G401 (cell line): ENCODE results near the gene SNX9. TPM values are rescaled to one million over a fixed set of nuclear protein-coding genes. Genes with fewer than 3 reads are reported as not detected.
"Not testable (repeated sequence)": the region's sequence is repeated elsewhere in the genome, so short reads cannot be mapped to it uniquely, and the experiment has no call there.

Source experiments
- DNase-seq: peaks from one replicate; pipeline ENCODE4 v3.0.0-alpha.2; 2015; ENCODE audit warnings: low spot score
- in situ Hi-C: cut with HindIII; loops from 2 replicates; pipeline ENCODE4 v1.10.0; 2016; ENCODE audit warnings: low sequenced_read_pairs, mixed read lengths
- total RNA-seq: library from RNA; depleted of rRNA; stranded (reverse); fragments of >200 nt; shearing (Covaris generic); gene quantifications from 2 replicates; pipeline ENCODE4 v1.2.3, GENCODE V29; 2014

SNX9 gene
- total RNA-seq, 1 experiment from 2014 or later = 20.5 TPM

DNA sequence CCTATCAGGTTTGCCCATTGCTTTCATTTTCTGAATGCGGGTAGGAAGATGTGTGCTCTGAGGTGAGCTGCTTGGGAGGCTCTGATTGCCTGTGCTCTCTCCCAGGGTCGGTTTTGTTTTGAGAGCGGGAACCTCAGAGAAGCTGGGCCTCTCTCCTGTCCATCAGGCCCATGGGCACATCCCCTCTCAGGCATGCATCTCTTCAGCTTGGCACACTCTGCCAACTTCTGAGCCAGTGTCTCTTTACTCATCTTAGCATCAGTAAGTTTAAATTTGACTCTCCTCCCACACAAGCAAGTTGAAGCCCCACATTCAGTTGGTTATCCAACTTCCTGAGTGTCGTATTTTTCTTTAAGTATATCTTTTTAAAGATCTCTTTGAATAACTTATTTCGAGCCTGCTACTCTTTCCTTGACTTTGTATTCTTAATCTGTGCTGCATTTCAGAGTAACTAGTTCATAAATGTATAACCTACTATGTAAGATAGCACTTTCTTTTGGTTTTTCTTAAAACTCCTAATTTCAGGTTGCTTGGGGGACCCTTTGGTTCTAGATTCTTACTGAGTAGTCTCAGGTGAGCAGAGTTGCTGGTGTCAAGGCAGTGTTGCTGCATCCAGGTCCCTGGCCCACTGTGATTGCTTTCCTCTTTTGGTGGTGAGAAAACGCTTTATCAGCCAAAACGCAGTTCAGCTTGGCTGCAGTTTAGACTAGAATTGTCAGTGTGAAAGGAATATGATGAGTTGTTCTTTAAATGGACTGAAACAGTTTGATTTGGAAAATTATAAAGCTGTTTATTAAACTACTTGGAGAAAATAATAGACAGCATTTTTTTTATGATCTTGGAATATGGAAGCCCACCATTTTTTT is 54.8 kb downstream of the SNX9 start:
- in situ Hi-C loops = no loop called here
- no peak for DNase-seq

DNA sequence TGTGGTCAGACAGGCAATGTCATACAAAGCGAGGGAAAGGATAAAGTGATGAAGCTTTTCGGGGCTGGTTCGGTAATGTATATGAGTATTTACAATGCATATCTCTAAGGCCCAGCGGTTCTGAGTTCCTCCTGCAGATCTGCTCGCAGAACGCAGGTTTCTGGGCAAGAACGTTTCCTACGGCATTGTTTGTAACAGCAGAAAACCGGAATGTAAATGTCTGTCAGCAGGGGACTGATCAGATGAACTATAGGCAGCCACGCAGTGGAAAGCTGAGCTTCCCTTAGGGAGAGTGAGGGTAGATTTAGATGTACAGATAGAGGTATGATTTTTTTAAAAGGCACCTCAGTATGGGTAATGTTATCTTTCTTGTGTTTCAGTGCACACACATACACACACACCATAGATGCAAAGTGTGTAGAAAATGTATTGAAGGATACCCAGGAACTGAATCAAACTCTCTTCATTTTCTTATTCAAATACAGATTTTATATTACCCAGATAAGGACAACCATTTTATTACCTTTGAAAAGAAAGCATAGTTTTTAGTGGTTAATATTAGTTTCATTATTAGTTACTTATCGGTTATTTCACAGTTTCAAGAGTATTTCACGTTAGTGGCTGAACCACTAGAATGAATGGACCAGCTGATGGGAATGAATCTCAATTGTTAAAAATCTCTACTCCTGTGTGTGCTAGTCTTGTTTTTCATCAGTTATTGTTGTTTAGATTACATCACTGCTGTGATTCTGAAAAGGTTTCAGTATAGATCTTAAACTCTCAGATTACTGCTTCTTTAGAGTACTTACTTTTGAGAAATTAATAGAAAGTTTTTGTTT is 56.2 kb downstream of the SNX9 start:
- in situ Hi-C loops = no loop called here
- no peak for DNase-seq

DNA sequence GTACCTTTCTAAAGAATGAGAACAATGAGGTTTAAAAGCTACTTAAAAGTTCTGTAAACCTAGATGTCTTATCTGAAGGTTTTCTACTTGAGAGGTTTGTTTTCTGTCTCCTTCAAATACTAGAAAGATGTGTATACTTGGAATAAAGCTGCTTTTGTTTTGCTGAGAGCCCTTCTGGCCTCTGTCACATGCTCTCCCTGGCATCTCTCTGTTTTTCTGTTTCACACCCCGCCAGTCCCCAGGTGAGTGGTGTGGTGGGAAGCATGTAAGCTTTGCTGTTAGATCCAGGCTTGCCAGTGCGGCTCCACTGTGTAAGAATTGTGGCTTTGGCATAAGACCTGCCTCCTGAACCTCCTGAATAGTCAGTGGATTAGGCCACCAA is 56.8 kb downstream of the SNX9 start:
- in situ Hi-C loops = no loop called here
- peak; percentile 46 for DNase-seq

DNA sequence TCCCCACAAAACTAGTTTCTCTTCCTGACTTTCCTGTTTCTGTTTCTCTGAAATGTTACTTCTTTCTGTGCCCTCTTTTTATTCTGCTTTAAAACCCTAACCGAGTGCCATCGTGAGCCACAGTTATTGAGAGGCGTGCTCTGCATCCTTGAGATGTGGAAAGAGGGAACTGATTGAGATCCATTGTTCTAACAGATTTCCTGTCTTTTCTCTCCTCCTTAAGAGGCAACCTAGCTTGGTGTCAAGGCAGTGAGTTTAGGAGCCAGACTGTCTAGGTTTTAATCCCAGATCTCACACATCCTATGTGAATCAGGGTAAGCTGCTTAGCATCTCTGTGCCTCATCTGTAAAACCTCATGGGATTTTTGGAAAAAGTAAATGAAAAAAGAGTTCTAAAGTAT is 57.5 kb downstream of the SNX9 start:
- DNase-seq = no peak
- in situ Hi-C loops = no loop called here

DNA sequence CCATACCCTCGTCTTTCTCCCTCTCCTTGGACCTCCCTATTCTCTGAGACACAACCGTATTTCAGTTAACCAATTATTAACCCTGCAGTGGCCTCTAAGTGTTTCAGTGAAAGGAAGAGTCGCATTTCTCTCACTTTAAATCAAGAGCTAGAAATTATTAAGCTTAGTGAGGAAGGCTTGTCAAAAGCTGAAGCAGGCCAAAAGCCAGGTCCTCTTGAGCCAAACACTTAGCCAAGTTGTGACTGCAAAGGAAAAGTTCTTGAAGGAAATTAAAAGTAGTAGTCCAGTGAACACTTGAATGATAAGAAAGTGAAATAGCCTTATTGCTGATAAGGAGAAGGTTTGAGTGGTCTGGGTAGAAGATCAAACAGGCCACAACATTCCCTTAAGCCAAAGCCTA is 58.3 kb downstream of the SNX9 start:
- DNase-seq = no peak
- in situ Hi-C loops = no loop called here

DNA sequence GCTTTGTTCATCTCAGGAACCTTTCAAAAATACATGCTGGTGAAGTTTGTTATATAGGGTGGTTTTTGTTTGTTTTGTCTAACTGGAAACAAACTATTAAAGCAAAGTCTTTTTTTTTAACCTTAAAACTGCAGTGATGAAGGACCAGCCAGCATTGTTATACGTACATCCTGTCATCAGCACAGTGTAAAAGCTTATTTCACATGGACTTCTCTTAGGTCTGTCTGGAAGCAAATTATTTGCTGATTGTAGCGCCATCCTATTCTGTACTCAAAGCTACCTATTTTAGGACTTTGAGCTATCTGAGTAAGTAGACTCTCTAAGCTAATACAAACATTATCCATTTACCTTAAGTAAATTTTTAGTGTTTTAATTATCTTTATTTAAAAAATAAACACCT is 61.7 kb downstream of the SNX9 start:
- DNase-seq = no peak
- in situ Hi-C loops = no loop called here

DNA sequence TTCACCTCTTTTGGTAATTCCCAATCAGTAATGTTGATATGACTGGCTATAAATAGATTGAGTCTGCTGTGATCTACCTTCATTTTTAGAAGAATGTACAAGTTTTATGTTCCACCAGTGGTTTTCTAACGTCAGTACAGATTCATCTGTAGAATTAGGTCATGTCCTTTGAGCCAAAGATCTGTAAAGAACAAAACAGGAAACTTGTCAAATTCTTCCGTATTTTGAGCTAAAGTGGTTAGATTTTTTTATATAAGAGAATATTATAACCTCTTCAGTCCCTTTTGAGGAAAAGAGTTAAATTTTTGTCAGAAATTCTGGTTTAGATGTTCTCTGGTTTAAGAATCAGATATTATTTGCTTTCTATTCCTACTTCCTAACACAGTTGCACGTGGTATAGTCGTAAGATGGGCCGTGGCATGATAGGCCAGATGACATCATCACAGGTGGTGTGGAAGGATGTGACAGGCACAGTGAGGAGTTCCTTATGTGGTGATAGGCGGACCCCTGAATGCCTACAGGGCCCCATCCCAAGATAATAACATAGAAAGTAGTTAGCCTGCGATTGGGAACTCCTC is 62.3 kb downstream of the SNX9 start:
- DNase-seq = no peak
- in situ Hi-C loops = no loop called here

DNA sequence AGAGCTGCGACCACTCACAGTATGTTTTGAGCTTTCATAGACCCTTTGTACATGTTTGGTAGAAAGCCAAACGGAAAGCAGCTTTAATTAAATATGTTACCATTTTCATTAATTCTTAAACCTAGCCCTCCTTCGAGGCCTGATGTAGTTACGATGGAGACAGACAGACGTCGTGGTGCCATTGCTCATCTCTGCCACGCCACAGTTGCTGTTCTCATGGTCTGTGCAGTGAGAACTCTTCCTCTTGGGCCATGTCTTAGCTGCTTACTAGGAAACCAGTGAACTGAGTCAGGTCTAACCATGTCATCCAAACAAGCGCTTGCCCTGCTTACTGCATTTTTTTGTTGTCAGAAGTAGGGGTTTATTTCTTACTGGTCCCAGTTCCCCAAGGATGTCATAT is 62.8 kb downstream of the SNX9 start:
- no peak for DNase-seq
- in situ Hi-C loops = no loop called here

DNA sequence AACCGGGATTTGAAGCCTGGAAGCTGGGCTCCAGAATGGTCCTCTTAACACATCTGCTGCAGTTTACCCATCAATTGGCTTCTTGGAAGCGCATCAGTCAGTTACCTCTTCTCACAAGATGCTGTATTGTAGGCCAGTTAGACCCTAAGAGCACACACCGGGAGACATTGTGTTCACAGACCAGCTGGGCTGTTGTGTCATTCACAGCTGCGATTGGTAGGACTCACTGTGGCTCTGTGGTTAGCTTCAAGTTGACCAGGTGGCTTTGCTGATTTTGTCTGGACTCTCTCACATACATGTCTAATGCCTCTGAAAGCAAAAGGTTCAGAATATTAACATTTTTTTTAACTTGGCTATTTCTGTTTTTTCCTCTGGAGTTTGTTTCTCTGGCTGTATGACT is 64.8 kb downstream of the SNX9 start:
- in situ Hi-C loops = no loop called here
- DNase-seq = no peak

DNA sequence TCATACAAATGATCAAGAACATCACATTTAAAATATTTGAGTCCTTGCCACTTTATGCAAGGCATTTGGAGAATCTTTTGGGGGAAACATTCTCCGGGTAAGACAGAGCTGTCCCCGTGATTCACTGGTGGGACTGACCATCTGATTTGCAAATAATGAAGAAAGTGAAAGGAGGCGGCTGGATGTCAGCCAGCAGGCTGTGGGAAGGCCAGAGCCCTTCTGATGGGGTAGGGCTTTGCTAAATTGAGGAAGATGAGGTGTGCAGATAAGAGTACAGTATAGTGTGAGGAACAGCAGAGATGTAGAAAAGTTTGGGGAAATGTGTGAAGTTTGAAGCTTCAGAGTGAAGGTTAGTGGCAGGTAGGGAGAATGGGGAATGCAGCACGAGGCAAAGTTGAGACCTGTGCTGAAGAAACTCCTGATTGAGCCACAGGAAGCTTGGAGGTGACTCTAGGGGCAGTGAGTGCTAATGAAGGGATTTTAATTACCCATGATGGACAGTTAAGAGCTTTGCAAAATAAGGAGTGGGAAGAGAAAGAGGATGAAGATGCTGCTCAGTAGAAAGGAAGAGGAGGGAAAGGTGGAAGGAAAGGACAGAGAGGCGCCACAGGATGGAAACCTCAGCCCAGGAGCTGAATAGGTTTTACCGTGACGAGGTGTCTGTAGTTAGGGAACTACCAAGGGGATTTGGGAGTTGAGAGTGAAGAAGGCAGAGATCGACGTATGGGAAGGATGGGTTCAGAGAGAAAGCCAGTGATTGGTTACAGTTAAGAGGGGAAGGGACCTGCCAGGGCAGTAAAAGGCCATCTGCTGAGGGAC is 68.7 kb downstream of the SNX9 start:
- peak; percentile 21 for DNase-seq
- in situ Hi-C loops = no loop called here

DNA sequence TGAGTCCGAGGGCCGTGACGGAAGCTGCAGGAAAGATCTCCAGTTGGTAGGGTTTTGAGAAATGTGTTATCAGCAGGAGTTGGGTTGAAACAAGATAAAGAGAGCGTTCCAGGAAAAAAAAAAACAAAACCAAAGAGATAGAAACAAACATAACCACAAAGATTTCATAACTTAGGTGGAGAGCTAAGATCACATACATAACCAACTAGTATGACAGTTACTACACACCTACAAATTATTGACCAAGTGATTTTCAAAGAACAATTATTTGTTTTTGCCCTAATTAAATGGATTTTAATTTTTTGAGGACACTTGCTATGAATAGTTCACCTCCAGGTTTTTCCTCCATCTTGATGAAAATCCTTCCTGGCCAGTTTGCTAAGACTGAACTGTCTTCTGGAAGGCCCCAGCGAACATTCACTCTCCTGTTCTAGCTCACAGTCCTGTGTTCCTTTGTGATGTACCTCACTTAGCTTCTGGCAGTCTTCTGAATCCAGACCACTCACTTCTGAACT is 69.4 kb downstream of the SNX9 start:
- no peak for DNase-seq
- in situ Hi-C loops = no loop called here

DNA sequence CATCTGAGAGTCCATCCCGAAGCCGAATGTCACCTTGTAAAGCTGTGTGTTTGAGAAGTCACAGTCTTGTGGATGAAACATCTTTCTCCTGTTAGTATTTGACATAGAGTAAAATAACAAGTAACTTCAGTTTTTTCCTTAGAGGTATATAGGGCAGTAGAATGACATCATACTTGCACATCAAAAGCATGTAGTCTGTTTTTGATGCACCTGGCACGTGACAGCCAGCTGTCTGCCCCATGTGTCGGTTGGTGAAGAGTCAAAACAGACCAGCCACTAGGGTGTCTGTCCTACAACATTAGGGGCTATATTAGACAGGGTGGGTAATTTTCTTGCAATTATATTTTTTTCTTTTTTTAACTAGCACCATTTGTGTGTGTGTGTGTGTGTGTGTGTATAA is 70.2 kb downstream of the SNX9 start:
- in situ Hi-C loops = no loop called here
- DNase-seq = no peak

DNA sequence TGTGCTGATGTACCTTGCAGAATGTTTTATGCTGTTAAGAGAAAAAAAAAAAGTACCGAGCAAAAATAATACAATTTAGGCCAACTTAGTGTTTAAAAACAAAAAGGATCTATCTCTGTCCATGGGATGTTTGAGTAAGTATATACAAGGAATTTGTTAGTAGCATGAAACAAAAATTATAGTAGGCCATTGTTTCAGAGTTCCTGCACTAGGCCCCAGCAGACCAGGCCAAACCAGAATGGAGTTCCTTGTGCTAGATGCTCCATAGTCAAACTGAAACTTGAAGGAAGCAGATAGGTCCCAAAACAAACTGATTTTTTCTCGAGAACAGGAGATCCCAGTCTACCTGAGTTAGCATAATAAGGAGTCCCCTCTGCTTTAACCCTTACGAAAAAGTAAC is 72.5 kb downstream of the SNX9 start:
- in situ Hi-C loops = no loop called here
- DNase-seq = no peak

DNA sequence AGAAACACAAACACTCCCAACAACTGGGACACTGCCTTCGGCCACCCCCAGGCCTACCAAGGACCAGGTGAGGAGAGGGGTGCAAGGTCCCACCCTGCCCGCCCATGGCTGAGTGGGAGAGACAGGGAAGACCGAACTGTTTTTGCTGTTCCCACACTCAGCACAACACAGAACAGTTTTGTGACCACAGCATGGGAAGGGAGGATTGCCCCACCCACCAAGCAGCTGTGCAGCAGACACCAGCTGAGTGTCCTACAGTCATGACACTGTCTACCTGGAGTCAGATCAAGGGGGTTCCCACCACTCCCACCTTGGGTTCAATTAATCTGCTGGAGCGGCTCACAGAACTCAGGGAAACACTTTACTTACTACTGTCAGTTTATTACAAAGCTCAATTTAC is 73.9 kb downstream of the SNX9 start:
- no peak for DNase-seq
- in situ Hi-C loops = no loop called here

DNA sequence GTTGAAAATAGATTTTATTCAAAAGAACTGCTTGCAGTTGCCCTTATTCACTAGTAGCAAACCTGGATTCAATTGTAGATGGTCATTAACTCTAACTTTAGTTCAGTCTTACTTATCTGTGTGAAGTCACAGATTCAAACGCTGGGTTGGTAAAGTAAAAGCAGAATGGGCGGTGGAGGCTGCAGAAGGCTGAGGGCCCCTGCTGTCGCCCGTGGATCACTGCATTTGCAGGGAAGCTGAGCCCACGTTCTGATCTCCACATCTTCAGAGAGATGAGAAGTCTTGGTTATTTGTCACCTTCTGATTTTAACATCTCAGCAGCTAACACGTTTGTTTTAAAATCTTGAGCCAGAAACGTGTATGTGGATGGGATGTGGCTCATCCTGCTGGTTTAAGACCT is 75.1 kb downstream of the SNX9 start:
- in situ Hi-C loops = no loop called here
- DNase-seq = no peak

DNA sequence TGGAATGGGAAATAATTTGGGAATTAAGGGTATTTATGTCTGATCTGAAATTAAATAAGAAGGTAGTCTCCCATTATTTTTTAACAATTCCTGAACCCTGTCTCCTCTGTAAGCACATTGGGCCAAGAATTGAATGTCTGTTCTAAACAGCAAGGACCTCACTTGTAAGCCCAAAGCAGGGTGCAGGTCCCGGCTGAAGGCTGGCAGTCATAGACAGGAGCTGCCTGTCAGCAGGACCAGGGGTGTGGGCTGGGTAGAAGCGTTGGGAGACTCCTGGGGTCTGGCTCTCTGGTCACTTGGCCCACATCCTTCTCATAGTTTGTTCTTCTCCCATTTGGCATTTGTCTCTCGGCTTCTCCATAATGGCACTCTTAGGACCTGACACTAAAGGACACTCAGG is 75.6 kb downstream of the SNX9 start:
- no peak for DNase-seq
- in situ Hi-C loops = no loop called here

DNA sequence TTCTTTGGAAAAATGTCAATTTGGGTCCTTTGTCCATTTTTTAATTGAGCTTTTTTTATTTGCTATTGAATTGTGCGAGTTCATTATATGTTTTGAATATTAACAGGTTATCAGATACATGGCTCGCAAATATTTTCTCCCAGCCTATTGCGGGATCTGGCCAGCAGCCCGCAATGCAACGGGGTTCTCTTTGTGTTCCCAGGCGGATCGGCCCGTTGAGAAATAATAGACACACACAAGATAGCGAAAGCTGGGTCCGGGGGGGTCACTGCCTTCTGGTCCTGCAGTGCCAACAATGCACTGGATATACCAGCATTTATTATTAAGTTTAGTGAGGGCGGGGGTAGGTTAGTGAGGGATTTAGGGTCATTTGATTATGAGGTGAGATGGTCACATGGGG is 77.2 kb downstream of the SNX9 start:
- DNase-seq, in situ Hi-C loops: not testable (repeated sequence)

DNA sequence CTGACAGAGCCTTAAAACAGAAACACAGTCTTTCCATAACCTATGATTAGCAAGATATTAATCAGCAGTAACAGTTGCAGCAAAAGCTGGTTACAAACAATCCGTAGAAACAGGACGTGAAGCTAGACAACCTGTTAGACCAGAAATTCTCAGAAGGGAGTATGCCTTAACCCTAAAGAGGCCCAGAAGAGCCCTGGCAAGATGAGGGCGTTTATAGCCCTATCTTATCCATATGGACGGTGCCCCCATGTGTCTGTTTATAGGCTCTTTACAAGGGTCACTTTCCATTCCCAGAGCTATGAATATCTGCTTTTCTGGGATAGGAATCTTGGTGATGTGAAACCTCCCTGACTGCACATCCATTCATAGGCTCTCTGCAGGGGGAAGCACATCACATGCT is 77.7 kb downstream of the SNX9 start:
- in situ Hi-C loops, DNase-seq: not testable (repeated sequence)

DNA sequence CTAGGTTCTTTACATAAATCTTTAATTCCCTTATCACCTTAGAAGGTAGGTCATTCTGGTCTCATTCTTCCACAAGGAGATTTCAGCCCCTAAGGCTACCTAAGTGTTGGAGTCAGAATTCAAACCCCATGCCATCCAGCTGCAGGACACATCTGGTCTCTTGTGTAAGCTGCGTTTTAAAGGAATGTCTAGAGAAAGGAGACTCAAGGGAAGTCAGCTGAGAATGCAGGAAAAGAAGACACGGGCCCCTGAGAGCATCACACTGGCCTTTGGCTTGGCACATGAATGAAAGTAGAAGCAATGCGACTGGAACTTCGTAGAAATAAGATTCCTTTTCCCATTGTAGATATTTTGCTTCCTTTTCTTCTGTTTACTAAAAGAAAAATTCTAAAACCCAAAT is 82.0 kb downstream of the SNX9 start:
- DNase-seq = no peak
- in situ Hi-C loops = no loop called here
